Measurements from ENCODE around the gene PDZD11.

GRCh38 chrX:70281951-70282350 is 7.8 kb downstream of the PDZD11 start, which contains the start of gene RAB41:
- TF ChIP-seq EZH2phosphoT487 (IDR thresholded peaks at IDR 0.05; ENCODE audit: borderline replicate concordance, low read depth, low read length) = no peak
- no peak for TF ChIP-seq CTCF (conservative IDR thresholded peaks at IDR 0.05; ENCODE audit: low read length)
